ENCODE results near the gene CYB5A.

DNA sequence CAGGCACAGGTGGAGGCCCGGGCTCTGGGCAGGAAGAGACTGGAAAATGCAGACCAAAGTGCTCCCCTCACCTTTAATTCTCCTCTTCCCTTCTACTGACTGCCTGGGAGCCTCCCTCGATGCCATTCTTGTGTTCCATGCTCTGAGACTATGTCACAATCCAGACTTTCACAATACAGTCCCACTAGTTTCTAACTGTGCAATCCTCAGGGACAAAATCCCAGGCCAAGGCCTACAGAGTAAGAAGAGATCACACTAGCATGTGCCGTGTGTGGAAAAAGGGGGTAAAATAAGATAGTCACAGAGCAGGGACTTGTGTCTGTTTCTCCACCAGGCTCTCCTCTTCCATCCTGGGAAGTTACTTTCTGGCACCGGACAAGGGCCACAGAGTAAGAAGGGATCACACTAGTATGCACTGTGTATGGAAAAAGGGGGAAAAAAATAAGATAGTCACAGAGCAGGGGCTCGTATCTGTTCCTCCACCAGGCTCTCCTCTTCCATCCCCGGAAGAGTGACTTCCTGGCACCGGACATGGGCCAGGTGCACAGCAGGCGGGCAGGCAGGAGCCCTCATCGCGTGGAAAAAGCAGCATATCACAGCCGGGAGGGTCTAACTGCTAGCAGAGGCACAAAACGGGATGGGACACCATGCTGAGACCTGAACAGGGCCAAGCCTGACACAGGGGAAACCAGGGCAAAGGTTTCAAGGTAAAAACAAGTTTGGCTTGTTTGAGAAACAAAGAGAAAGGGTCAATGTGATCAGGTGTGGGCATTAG is 9.6 kb downstream of the CYB5A start:
- TF ChIP-seq POLR2AphosphoS5 (IDR thresholded peaks at IDR 0.05; ENCODE audit: low read depth, low read length) (no peak), SIN3A (IDR thresholded peaks at IDR 0.05; ENCODE audit: borderline replicate concordance, insufficient read depth, low read length) (no peak), TAF1 (IDR thresholded peaks at IDR 0.05; ENCODE audit: borderline replicate concordance, insufficient read depth, low read length) (no peak), FOXP2 (optimal IDR thresholded peaks at IDR 0.05; ENCODE audit: borderline replicate concordance, extremely low read depth, extremely low read length, insufficient read depth) (no peak)
- TF ChIP-seq, protein P1, sequence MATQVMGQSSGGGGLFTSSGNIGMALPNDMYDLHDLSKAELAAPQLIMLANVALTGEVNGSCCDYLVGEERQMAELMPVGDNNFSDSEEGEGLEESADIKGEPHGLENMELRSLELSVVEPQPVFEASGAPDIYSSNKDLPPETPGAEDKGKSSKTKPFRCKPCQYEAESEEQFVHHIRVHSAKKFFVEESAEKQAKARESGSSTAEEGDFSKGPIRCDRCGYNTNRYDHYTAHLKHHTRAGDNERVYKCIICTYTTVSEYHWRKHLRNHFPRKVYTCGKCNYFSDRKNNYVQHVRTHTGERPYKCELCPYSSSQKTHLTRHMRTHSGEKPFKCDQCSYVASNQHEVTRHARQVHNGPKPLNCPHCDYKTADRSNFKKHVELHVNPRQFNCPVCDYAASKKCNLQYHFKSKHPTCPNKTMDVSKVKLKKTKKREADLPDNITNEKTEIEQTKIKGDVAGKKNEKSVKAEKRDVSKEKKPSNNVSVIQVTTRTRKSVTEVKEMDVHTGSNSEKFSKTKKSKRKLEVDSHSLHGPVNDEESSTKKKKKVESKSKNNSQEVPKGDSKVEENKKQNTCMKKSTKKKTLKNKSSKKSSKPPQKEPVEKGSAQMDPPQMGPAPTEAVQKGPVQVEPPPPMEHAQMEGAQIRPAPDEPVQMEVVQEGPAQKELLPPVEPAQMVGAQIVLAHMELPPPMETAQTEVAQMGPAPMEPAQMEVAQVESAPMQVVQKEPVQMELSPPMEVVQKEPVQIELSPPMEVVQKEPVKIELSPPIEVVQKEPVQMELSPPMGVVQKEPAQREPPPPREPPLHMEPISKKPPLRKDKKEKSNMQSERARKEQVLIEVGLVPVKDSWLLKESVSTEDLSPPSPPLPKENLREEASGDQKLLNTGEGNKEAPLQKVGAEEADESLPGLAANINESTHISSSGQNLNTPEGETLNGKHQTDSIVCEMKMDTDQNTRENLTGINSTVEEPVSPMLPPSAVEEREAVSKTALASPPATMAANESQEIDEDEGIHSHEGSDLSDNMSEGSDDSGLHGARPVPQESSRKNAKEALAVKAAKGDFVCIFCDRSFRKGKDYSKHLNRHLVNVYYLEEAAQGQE (IDR thresholded peaks at IDR 0.05; ENCODE audit: insufficient read depth in 1 of 2, low read depth in 2 of 2, low read length in 2 of 2) = no peak
